ENCODE data around the gene LRRC25.
A peak's percentile ranks its signal among the peaks of the same experiment; 100 is the strongest.

Gene LRRC25

DNA sequence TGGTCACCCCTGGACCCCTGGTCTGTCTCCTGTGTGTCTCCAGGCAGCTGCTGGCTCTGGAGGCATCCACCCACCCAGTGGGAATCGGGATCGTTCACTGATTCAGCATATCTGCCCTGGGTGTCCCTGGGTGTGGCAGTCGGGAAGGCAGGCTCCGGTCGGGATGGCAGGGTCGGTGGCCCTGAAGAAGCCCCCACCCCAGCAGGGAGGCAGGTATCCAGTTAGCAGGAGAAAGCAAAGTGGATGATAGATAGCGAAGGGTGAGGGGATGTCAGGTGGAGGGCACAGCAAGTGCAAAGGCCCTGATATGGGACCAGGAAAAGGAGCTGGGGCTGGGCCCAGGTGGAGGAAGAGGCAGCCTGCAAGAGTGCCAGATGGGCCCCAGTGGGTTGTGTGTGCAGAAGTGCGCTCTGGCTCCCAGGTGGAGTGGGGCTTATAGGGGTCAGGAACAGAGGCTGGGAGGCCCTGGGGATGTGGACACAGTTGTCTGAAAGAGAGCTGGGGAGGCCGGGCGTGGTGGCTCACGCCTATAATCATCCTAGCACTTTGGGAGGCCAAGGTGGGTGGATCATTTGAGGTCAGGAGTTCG lies 24.0 kb upstream of the LRRC25 start:
- peak overlapping the region; percentile 70 for H3K4me3 ChIP-seq (ENCODE audit: low read length)
- DNase-seq (ENCODE audit: low read depth) = no peak
- TF ChIP-seq, protein P1, sequence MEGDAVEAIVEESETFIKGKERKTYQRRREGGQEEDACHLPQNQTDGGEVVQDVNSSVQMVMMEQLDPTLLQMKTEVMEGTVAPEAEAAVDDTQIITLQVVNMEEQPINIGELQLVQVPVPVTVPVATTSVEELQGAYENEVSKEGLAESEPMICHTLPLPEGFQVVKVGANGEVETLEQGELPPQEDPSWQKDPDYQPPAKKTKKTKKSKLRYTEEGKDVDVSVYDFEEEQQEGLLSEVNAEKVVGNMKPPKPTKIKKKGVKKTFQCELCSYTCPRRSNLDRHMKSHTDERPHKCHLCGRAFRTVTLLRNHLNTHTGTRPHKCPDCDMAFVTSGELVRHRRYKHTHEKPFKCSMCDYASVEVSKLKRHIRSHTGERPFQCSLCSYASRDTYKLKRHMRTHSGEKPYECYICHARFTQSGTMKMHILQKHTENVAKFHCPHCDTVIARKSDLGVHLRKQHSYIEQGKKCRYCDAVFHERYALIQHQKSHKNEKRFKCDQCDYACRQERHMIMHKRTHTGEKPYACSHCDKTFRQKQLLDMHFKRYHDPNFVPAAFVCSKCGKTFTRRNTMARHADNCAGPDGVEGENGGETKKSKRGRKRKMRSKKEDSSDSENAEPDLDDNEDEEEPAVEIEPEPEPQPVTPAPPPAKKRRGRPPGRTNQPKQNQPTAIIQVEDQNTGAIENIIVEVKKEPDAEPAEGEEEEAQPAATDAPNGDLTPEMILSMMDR (conservative IDR thresholded peaks at IDR 0.05; ENCODE audit: low read length) = no peak

DNA sequence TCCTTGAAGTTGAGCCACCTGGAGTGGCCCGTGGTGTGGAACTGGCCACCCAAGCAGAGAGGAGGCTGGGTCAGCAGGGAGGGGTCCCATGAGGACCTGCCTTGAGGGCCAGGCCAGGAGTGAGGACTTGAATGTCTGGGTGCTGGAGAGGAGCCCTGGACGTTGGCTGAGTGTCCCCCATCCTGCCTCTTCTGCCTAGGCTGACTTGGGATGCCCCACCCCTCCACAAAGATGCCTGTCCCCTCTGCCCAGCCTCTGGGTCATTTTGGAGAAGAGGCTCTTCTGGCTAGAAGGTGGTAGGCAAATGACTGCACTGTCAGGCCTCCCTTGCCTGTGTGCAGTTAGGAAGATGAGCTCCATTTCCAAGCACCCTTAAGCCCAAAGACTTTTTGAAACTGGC lies 23.5 kb upstream of the LRRC25 start:
- TF ChIP-seq, protein P1 (conservative IDR thresholded peaks at IDR 0.05; ENCODE audit: low read length) = no peak
- H3K4me3 ChIP-seq (ENCODE audit: low read length) = peak overlapping the region; percentile 70
- no peak for DNase-seq (ENCODE audit: low read depth)

DNA sequence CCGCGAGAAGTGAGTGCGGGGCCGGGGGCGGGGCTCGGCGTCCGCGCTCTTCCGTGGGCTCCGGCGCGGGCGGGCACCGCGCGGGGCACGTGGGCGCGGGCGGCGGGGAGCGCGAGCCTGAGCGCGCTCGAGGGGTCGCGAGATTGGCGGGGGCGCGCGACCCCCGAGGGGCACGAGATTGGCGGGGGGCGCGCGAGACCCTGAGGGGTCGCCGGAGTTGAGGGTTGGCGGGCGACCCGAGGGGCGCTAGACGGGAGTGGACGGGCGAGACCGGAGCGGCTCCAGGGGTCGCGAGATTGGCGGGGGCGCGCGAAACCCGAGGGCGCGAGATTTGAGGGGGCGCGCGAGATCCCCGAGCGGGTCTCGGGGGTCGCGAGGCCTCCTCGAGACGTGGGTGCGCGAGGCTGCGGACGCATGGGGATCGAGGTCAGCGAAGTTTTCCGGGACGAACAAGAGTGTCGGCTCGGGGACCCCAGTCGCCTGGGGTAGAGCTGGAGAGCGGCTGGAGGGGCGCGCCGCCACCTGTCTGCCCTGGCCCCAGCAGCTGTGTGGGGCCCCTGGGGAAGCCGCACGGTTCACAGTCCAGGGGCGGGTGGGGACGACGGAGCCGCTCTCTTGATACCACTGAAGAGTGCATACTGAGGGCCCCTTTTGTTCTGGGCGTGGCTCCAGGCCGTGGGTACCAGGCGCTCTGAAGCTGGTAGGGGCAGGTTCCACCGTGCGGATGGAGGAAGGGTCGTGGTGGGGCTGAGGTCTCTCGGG lies 22.5 kb upstream of the LRRC25 start:
- peak overlapping the region; percentile 70 for H3K4me3 ChIP-seq (ENCODE audit: low read length)
- TF ChIP-seq, protein P1 (conservative IDR thresholded peaks at IDR 0.05; ENCODE audit: low read length) = no peak
- no peak for DNase-seq (ENCODE audit: low read depth)

DNA sequence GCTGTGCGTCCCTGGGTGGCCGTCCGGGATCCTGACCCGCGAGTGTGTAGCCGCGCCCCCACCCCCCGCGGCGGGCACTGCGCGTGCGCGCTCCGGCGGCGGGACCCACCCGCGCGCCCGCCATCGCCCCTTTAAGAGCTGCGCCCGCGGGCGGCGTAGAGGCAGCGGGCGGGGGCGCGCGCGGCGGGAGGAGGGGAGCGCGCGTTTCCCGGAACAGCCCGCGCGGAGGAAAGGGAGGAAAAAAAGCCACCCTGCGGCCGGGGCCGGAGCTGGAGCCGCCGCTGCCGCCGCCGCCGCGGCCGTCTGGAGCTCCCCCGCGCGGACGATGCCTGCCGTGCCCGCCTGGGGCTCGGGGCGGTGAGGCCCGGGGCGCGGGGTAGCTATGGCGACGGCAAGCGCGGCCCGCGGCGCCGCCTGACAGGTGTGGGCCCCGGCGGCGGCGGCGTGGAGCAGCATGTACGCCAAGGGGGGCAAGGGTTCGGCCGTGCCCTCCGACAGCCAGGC lies 21.8 kb upstream of the LRRC25 start, which contains the start of gene SSBP4:
SSBP4 (plus strand) TSS at position 204 of the 504 bp plus-strand sequence; CDS start at position 455, 251 bp downstream.
- DNase-seq (ENCODE audit: low read depth) = peak; percentile 76
- H3K4me3 ChIP-seq (ENCODE audit: low read length) = peak within 1 kb of the TSS; percentile 70
- TF ChIP-seq, protein P1 (conservative IDR thresholded peaks at IDR 0.05; ENCODE audit: low read length) = no peak

DNA sequence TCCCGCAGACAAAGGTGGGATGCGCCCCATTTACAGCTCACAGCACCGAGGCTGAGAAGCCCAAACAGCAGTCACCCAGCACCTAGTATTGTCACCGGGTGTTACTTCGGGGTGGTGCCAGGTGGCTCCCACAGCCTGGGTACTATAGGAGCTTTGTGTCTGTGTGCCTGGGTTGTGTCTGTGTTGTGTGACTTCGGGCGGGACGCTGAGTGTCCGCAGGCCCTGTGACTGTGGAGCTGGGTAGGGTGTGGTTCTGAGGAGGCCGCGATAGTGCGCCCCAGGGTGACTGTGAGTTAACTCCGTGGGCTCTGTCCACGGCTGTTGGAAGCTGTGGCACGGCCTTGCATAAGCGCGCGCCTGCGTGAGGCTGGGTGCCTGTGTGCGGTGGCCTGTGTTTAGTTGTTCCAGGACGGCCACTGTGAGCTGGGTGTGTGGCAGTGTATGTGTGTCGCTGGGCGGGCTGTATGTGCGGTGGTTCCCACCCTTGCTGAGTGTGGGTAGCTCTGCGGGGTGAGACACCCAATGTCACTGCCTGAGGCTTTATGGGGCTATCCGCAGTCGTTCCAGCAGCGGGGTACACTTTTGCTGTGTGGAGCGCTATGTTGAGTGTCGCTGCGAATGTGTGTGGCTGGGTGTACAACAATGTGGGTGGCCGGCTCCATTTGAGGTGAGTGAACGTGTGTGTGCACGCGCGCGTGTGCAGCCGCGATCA lies 21.2 kb upstream of the LRRC25 start:
- TF ChIP-seq, protein P1 (conservative IDR thresholded peaks at IDR 0.05; ENCODE audit: low read length) = no peak
- H3K4me3 ChIP-seq (ENCODE audit: low read length) = peak overlapping the region; percentile 57
- DNase-seq (ENCODE audit: low read depth) = peak; percentile 39

DNA sequence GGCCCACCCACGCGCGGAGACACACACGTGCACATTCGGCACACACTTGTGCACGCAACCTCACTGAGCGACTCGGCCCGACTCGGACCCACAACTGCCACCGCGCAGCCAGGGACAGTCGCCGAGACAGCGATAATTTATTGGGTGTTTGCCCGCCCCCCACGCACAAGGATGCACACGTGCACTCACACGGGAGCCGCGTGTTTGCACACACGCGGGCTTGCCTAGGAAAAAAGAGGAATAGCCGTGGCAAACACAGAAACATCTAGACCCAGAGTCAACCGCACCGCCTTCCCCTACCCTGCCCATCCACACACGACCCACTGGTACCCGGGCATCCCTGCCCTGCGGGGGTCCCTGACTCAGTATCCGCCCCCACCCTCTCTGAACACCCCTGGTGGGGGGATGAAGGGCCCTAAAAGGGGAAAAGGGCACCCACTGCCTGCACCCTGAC lies 20.6 kb upstream of the LRRC25 start:
- peak overlapping the region; percentile 34 for H3K4me3 ChIP-seq (ENCODE audit: low read length)
- TF ChIP-seq, protein P1 (conservative IDR thresholded peaks at IDR 0.05; ENCODE audit: low read length) = no peak
- no peak for DNase-seq (ENCODE audit: low read depth)
